C4-2B (cell line): ENCODE measurements around the gene DUSP9.

ENCODE experiments used
- H3K27ac ChIP-seq: fragments of 450-650 bp; 2 replicates; pipeline ENCODE4 v1.5.1; 2017
- CTCF ChIP-seq: fragments of 450-650 bp; conservative IDR thresholded peaks from 2 replicates; pipeline ENCODE4 v1.5.1; 2017; ENCODE audit warnings: mild to moderate bottlenecking
- ZFX ChIP-seq: fragments of 450-650 bp; IDR thresholded peaks from 2 replicates; pipeline ENCODE4 v1.6.1; 2017

DUSP9 gene

GRCh38 chrX:153657161-153657560 lies 10.2 kb downstream of the DUSP9 start:
- no peak for TF ChIP-seq ZFX
- TF ChIP-seq CTCF = no peak
- H3K27ac ChIP-seq = no peak overlapping the region

GRCh38 chrX:153659268-153659667 lies 12.3 kb downstream of the DUSP9 start:
- no peak overlapping the region for H3K27ac ChIP-seq
- no peak for TF ChIP-seq ZFX
- no peak for TF ChIP-seq CTCF

- TF ChIP-seq CTCF (peak; percentile 77), ZFX (no peak)
- no peak overlapping the region for H3K27ac ChIP-seq
Measured at GRCh38 chrX:153662266-153662665, 15.3 kb downstream of the DUSP9 start.

- no peak for TF ChIP-seq CTCF
- TF ChIP-seq ZFX = no peak
- no peak overlapping the region for H3K27ac ChIP-seq
Measured at GRCh38 chrX:153665726-153666306, 18.8 kb downstream of the DUSP9 start.

- no peak for TF ChIP-seq CTCF
- TF ChIP-seq ZFX = no peak
- no peak overlapping the region for H3K27ac ChIP-seq
Measured at GRCh38 chrX:153667281-153667955, 20.4 kb downstream of the DUSP9 start.

- TF ChIP-seq ZFX (no peak), CTCF (peak; percentile 74)
Measured at GRCh38 chrX:153667956-153668396, 21.0 kb downstream of the DUSP9 start.

GRCh38 chrX:153668423-153669173 lies 21.6 kb downstream of the DUSP9 start:
- no peak overlapping the region for H3K27ac ChIP-seq

More at GRCh38 chrX:153667956-153668396, 21.0 kb downstream of the DUSP9 start:
- no peak overlapping the region for H3K27ac ChIP-seq

More at GRCh38 chrX:153668423-153669173, 21.6 kb downstream of the DUSP9 start:
- no peak for TF ChIP-seq ZFX
- no peak for TF ChIP-seq CTCF
